HL-60 (cell line): ENCODE data around the gene SLC16A12.

Experiments
- DNase-seq, 2 experiments: peaks; one replicate each; pipeline ENCODE4 v3.0.0-alpha.2; 2010 to 2020; ENCODE audit warnings: low read depth in 1 of 2, low spot score in 1 of 2
- H3K27ac ChIP-seq: fragments of 250-450 bp; sonication (Bioruptor Pico); replicated peaks from 2 replicates; pipeline ENCODE4 v1.5.1; 2020; ENCODE audit warnings: mild to moderate bottlenecking, moderate library complexity
- H3K27me3 ChIP-seq: fragments of 250-450 bp; sonication (Bioruptor Pico); 2 replicates; pipeline ENCODE4 v1.5.1; 2021; ENCODE audit warnings: mild to moderate bottlenecking, moderate library complexity; ENCODE audit not compliant: insufficient read depth, poor library complexity, severe bottlenecking
- H3K4me3 ChIP-seq: replicated peaks from 2 replicates; pipeline ENCODE4 v1.5.1; 2011; ENCODE audit warnings: mild to moderate bottlenecking, control low read depth, low read length; ENCODE audit not compliant: insufficient read depth
- CTCF ChIP-seq: IDR thresholded peaks from one replicate; pipeline ENCODE4 v1.5.1; 2011; ENCODE audit warnings: low read length, control low read depth, inconsistent platforms; ENCODE audit not compliant: insufficient read depth
- GABPA ChIP-seq: IDR thresholded peaks from 2 replicates; pipeline ENCODE4 v1.6.1; 2012; ENCODE audit warnings: low read depth
- POLR2AphosphoS5 ChIP-seq: IDR thresholded peaks from 2 replicates; pipeline ENCODE4 v1.6.1; 2012; ENCODE audit warnings: low read depth
- SPI1 ChIP-seq: IDR thresholded peaks from 2 replicates; pipeline ENCODE4 v1.6.1; 2012; ENCODE audit warnings: low read depth, mild to moderate bottlenecking, borderline replicate concordance
- TF ChIP-seq, protein P1 (sequence below): IDR thresholded peaks from 2 replicates; pipeline ENCODE4 v1.6.1; 2012; ENCODE audit warnings: low read depth; ENCODE audit not compliant: insufficient replicate concordance

The SLC16A12 gene

GRCh38 chr10:89478739-89479654 is 56.4 kb downstream of the SLC16A12 start:
- Histone ChIP-seq H3K4me3 (no peak overlapping the region), H3K27me3 (peaks cover 10% of the 10 kb centered on the region), H3K27ac (no peak overlapping the region)
- DNase-seq: no peak
- TF ChIP-seq GABPA (no peak), CTCF (no peak), SPI1 (no peak), POLR2AphosphoS5 (no peak)
- TF ChIP-seq, protein P1, sequence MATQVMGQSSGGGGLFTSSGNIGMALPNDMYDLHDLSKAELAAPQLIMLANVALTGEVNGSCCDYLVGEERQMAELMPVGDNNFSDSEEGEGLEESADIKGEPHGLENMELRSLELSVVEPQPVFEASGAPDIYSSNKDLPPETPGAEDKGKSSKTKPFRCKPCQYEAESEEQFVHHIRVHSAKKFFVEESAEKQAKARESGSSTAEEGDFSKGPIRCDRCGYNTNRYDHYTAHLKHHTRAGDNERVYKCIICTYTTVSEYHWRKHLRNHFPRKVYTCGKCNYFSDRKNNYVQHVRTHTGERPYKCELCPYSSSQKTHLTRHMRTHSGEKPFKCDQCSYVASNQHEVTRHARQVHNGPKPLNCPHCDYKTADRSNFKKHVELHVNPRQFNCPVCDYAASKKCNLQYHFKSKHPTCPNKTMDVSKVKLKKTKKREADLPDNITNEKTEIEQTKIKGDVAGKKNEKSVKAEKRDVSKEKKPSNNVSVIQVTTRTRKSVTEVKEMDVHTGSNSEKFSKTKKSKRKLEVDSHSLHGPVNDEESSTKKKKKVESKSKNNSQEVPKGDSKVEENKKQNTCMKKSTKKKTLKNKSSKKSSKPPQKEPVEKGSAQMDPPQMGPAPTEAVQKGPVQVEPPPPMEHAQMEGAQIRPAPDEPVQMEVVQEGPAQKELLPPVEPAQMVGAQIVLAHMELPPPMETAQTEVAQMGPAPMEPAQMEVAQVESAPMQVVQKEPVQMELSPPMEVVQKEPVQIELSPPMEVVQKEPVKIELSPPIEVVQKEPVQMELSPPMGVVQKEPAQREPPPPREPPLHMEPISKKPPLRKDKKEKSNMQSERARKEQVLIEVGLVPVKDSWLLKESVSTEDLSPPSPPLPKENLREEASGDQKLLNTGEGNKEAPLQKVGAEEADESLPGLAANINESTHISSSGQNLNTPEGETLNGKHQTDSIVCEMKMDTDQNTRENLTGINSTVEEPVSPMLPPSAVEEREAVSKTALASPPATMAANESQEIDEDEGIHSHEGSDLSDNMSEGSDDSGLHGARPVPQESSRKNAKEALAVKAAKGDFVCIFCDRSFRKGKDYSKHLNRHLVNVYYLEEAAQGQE: no peak

- no peak overlapping the region for H3K27ac ChIP-seq
- H3K4me3 ChIP-seq: no peak overlapping the region
- H3K27me3 ChIP-seq: peaks cover 10% of the 10 kb centered on the region
- TF ChIP-seq SPI1: peak; percentile 21; the same call in 1 of the 2 replicates
- TF ChIP-seq GABPA: no peak
- no peak for DNase-seq
Observed at GRCh38 chr10:89478085-89478738, 57.2 kb downstream of the SLC16A12 start.

GRCh38 chr10:89476150-89476549 is 59.2 kb downstream of the SLC16A12 start:
- Histone ChIP-seq H3K27ac (no peak overlapping the region), H3K4me3 (no peak overlapping the region), H3K27me3 (peaks cover 10% of the 10 kb centered on the region)
- TF ChIP-seq GABPA: no peak
- TF ChIP-seq, protein P1: no peak
- TF ChIP-seq CTCF: no peak
- TF ChIP-seq POLR2AphosphoS5: no peak
- no peak for TF ChIP-seq SPI1
- DNase-seq: no peak

GRCh38 chr10:89475591-89475998 is 59.8 kb downstream of the SLC16A12 start:
- TF ChIP-seq, protein P1: no peak
- TF ChIP-seq CTCF (no peak), SPI1 (no peak), POLR2AphosphoS5 (no peak), GABPA (no peak)
- H3K4me3 ChIP-seq: no peak overlapping the region
- DNase-seq: no peak
- H3K27ac ChIP-seq: no peak overlapping the region
- peaks cover 7% of the 10 kb centered on the region for H3K27me3 ChIP-seq
